OCI-LY7 (cell line): ENCODE measurements around the gene ATP1B1. TPM values are rescaled to one million over a fixed set of nuclear protein-coding genes. Genes with fewer than 3 reads are reported as not detected.

Experiments used
- BruUV-seq: library from RNA; stranded (reverse); fragments of 400-500 nt; replicated peaks from 2 replicates; lab custom pipeline; 2021; lab: Mats Ljungman, UMichigan
- CTCF ChIA-PET: fragments of 300-600 bp; sonication (Branson Sonifier 250); formaldehyde crosslinking; loops from one replicate; lab custom pipeline; 2022; ENCODE audit warnings: antibody characterized with exemption; ENCODE audit not compliant: unreplicated experiment; lab: Charles Lee
- POLR2A ChIA-PET: fragments of 300-600 bp; sonication (Branson Sonifier 250); formaldehyde crosslinking; loops from one replicate; lab custom pipeline; 2022; ENCODE audit warnings: antibody characterized with exemption; lab: Charles Lee
- DNase-seq: peaks from one replicate; pipeline ENCODE4 v3.0.0-alpha.2; 2015; ENCODE audit warnings: low spot score
- H2AFZ ChIP-seq: fragments of 200-600 bp; sonication (generic), shearing (Covaris generic); 2 replicates; pipeline ENCODE4 v1.6.1; 2014; ENCODE audit warnings: mild to moderate bottlenecking, antibody characterized with exemption, low read length, moderate library complexity
- H3K27ac ChIP-seq: fragments of 200-600 bp; sonication (generic); 2 replicates; pipeline ENCODE4 v1.5.1; 2014; ENCODE audit warnings: mixed run types, low read depth, mild to moderate bottlenecking, moderate library complexity, low read length, inconsistent platforms; ENCODE audit not compliant: poor library complexity, severe bottlenecking
- H3K36me3 ChIP-seq: fragments of 200-600 bp; sonication (generic); 2 replicates; pipeline ENCODE4 v1.6.1; 2014; ENCODE audit warnings: mild to moderate bottlenecking, antibody characterized with exemption, low read length, moderate library complexity, mixed read lengths; ENCODE audit not compliant: insufficient read depth
- H3K4me1 ChIP-seq: fragments of 200-600 bp; sonication (generic); 2 replicates; pipeline ENCODE4 v1.5.1; 2014; ENCODE audit warnings: mild to moderate bottlenecking, low read length; ENCODE audit not compliant: insufficient read depth, poor library complexity, severe bottlenecking
- H3K4me2 ChIP-seq: fragments of 200-600 bp; sonication (generic); 2 replicates; pipeline ENCODE4 v1.6.1; 2014; ENCODE audit warnings: mild to moderate bottlenecking, low read length
- H3K4me3 ChIP-seq: fragments of 200-600 bp; sonication (generic); 2 replicates; pipeline ENCODE4 v1.5.1; 2014; ENCODE audit warnings: mild to moderate bottlenecking, low read depth, low read length; ENCODE audit not compliant: poor library complexity, severe bottlenecking
- H3K79me2 ChIP-seq: fragments of 200-600 bp; sonication (generic); 2 replicates; pipeline ENCODE4 v1.6.1; 2016; ENCODE audit warnings: low read depth, mild to moderate bottlenecking, low read length, moderate library complexity, mixed read lengths; ENCODE audit not compliant: insufficient read depth
- H3K9me2 ChIP-seq: fragments of 200-600 bp; sonication (generic); 2 replicates; pipeline ENCODE4 v1.6.1; 2016; ENCODE audit warnings: mild to moderate bottlenecking, low read length, mixed read lengths; ENCODE audit not compliant: insufficient read depth
- H3K9me3 ChIP-seq: fragments of 200-600 bp; sonication (generic); 2 replicates; pipeline ENCODE4 v1.6.1; 2014; ENCODE audit warnings: mild to moderate bottlenecking, mixed run types, low read length, mixed read lengths
- H4K20me1 ChIP-seq: fragments of 200-600 bp; sonication (generic); 2 replicates; pipeline ENCODE4 v1.6.1; 2014; ENCODE audit warnings: mild to moderate bottlenecking, antibody characterized with exemption, low read length, moderate library complexity, mixed read lengths; ENCODE audit not compliant: insufficient read depth
- EZH2phosphoT487 ChIP-seq: fragments of 200-600 bp; sonication (generic); IDR thresholded peaks from 2 replicates; pipeline ENCODE4 v1.6.1; 2018; ENCODE audit warnings: low read depth, borderline replicate concordance, mild to moderate bottlenecking, mixed run types, antibody characterized with exemption, low read length, moderate library complexity, mixed read lengths
- intact Hi-C: fragments of 100-400 bp; cut with micrococcal nuclease; formaldehyde crosslinking; loops from one replicate; pipeline ENCODE4 v1.10.0; 2022; ENCODE audit not compliant: unreplicated experiment
- total RNA-seq, 2 experiments: library from RNA; depleted of rRNA in 1 of 2; stranded (reverse); fragments of >200 nt in 1 of 2; shearing (Covaris generic) in 1 of 2; gene quantifications; 2 replicates each; pipeline ENCODE4 v1.2.3, GENCODE V29; 2014 to 2022
- TF ChIP-seq, protein P1 (sequence below): fragments of 200-600 bp; sonication (generic); conservative IDR thresholded peaks from 2 replicates; pipeline ENCODE4 v1.5.1; 2014; ENCODE audit warnings: mild to moderate bottlenecking, antibody characterized with exemption, low read length, moderate library complexity, mixed read lengths

ATP1B1 gene
- total RNA-seq, 2 experiments from 2014 or later, result 17.5 to 22.5 TPM

DNA sequence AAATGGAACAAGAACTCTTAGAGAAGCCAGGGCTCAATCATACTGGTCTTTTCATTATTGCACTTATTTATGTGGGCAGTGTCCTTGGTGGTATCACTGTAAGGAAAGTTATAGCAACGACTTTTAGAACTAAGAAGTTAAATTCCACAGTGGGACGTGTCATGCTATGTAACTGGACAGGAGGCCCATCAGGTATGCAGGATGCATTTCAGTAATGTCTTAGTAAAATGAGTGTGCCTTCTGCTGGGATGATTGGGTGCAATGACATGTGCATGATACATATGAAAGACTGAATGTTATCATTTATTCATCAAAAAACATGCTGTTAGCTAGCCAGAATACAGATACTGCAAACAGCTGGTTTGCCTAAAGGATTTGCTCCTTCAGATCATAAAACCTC lies 6.9 kb upstream of the ATP1B1 start:
- no peaks in the 10 kb centered on the region for H4K20me1 ChIP-seq
- intact Hi-C loops, result no loop called here
- H2AFZ ChIP-seq, result no peak overlapping the region
- no peaks in the 10 kb centered on the region for H3K79me2 ChIP-seq
- CTCF ChIA-PET, result no interaction called here
- H3K36me3 ChIP-seq, result no peaks in the 10 kb centered on the region
- TF ChIP-seq, protein P1, sequence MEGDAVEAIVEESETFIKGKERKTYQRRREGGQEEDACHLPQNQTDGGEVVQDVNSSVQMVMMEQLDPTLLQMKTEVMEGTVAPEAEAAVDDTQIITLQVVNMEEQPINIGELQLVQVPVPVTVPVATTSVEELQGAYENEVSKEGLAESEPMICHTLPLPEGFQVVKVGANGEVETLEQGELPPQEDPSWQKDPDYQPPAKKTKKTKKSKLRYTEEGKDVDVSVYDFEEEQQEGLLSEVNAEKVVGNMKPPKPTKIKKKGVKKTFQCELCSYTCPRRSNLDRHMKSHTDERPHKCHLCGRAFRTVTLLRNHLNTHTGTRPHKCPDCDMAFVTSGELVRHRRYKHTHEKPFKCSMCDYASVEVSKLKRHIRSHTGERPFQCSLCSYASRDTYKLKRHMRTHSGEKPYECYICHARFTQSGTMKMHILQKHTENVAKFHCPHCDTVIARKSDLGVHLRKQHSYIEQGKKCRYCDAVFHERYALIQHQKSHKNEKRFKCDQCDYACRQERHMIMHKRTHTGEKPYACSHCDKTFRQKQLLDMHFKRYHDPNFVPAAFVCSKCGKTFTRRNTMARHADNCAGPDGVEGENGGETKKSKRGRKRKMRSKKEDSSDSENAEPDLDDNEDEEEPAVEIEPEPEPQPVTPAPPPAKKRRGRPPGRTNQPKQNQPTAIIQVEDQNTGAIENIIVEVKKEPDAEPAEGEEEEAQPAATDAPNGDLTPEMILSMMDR, result no peak
- no peak for TF ChIP-seq EZH2phosphoT487
- H3K4me2 ChIP-seq, result no peak overlapping the region
- H3K27ac ChIP-seq, result no peak overlapping the region
- no peaks in the 10 kb centered on the region for H3K9me3 ChIP-seq
- no peaks in the 10 kb centered on the region for H3K9me2 ChIP-seq
- no peak overlapping the region for H3K4me3 ChIP-seq
- DNase-seq, result no peak
- POLR2A ChIA-PET, result interaction anchor here (0.7 kb wide), 1 partner anchor 874 kb away, joined by 3 read pairs; the partner anchor contains the start of gene SFT2D2
- BruUV-seq, result no TSS peak
- no peaks in the 10 kb centered on the region for H3K4me1 ChIP-seq

DNA sequence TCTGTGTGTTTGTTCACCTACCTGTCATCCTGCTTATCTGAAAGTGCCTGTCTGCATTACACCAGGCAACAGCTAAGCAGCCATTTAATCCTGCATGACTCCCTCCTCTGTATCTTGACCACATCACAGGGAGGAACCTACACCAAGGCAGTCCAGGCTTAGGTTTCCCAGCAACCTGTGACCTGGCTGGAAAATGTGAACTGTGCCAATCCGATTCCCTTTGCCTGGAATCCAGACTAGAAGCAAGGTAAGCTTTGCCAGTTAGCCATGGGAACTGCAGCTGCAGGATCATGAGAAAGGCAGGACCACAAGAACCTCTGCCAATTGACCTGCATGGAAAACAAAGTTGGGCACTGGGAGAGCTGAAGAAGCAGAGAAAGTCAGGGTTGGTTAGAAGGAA lies 6.3 kb upstream of the ATP1B1 start:
- Histone ChIP-seq H3K4me3 (no peak overlapping the region), H3K4me1 (peaks cover under 1% of the 10 kb centered on the region), H3K79me2 (no peaks in the 10 kb centered on the region), H3K4me2 (no peak overlapping the region), H4K20me1 (no peaks in the 10 kb centered on the region), H3K36me3 (no peaks in the 10 kb centered on the region), H3K9me2 (no peaks in the 10 kb centered on the region), H2AFZ (no peak overlapping the region), H3K27ac (no peak overlapping the region), H3K9me3 (no peaks in the 10 kb centered on the region)
- POLR2A ChIA-PET, result interaction anchor here (0.6 to 1.4 kb wide), 2 partner anchors 9 to 30 kb away, joined by 3 to 4 read pairs; no protein-coding TSS in a partner anchor
- no peak for DNase-seq
- no TSS peak for BruUV-seq
- TF ChIP-seq, protein P1, result no peak
- TF ChIP-seq EZH2phosphoT487, result no peak
- CTCF ChIA-PET, result no interaction called here
- intact Hi-C loops, result no loop called here

DNA sequence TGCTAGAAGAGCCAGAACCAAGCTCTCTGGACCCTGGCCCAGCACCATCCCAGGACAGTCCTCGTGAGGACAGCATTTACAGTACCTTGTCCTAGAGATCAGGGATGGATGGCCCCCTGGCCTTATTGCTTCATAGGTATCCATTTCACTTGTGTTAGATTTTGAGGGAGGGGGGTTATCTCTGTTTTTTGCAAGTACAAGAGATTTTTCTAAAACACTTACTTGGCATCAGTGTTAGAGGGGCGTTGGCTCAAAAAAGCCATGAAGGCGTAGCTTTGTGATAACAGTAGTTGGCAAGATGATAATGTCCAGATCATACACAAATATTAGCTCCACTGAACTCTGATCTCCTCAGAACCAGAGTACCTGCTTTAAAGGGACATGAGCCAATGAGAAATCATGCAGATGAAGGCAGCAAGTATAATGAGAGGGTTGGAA lies 5.8 kb upstream of the ATP1B1 start:
- Histone ChIP-seq H2AFZ (no peak overlapping the region), H3K79me2 (no peaks in the 10 kb centered on the region), H4K20me1 (no peaks in the 10 kb centered on the region), H3K27ac (no peak overlapping the region), H3K9me2 (no peaks in the 10 kb centered on the region), H3K4me1 (peaks cover 4% of the 10 kb centered on the region), H3K4me3 (no peak overlapping the region), H3K4me2 (no peak overlapping the region), H3K36me3 (no peaks in the 10 kb centered on the region), H3K9me3 (no peaks in the 10 kb centered on the region)
- DNase-seq, result no peak
- intact Hi-C loops, result no loop called here
- BruUV-seq, result no TSS peak
- ChIA-PET POLR2A (interaction anchor here (1.4 kb wide), 1 partner anchor 10 kb away, joined by 4 read pairs; no protein-coding TSS in a partner anchor), CTCF (no interaction called here)
- no peak for TF ChIP-seq EZH2phosphoT487
- TF ChIP-seq, protein P1, result no peak
